ENCODE measurements around the gene MYL2.
"Not testable (repeated sequence)": the region's sequence is repeated elsewhere in the genome, so short reads cannot be mapped to it uniquely, and the experiment has no call there.

- not testable (repeated sequence) for TF ChIP-seq CTCF (IDR thresholded peaks at IDR 0.05; ENCODE audit: low read depth, low read length, poor library complexity, severe bottlenecking); EZH2phosphoT487 (IDR thresholded peaks at IDR 0.05; ENCODE audit: borderline replicate concordance, low read length)
Observed at GRCh38 chr12:110950867-110951266, 30.5 kb upstream of the MYL2 start.
